ENCODE data around the gene WT1. TPM values are rescaled to one million over a fixed set of nuclear protein-coding genes. Genes with fewer than 3 reads are reported as not detected.
A peak's percentile ranks its signal among the peaks of the same experiment; 100 is the strongest.

Gene WT1
- total and polyA plus RNA-seq, 2 of the 4 experiments (the other 2 are of a cell fraction), result not detected

GRCh38 chr11:32433101-32433913, 2.0 kb downstream of the WT1 start:
- dilution Hi-C loops (cut with HindIII; ENCODE audit: low sequenced_read_pairs, unreplicated experiment), result no loop called here
- no peak for TF ChIP-seq ELK1 (IDR thresholded peaks at IDR 0.05; ENCODE audit: borderline replicate concordance, low read depth, low read length)
- POLR2A ChIA-PET (ENCODE audit: unreplicated experiment), result no interaction called here

More at GRCh38 chr11:32433101-32433913, 2.0 kb downstream of the WT1 start:
- H3K14ac ChIP-seq (replicated peaks; ENCODE audit: low read depth, low read length), result no peak overlapping the region
- H2BK20ac ChIP-seq (ENCODE audit: low read depth, low read length), result no peak overlapping the region
- WGBS, 2 experiments (ENCODE audit: extremely low coverage in 2 of 2, insufficient read length in 1 of 2), result 4% methylated on average over 13 of the region's 46 CpGs; no CpG with 5 or more reads in 1 of the 2 experiments
- in situ Hi-C loops (cut with MboI; ENCODE audit: low sequenced_read_pairs) (no loop called here), intact Hi-C loops (cut with micrococcal nuclease) (no loop called here)
- H2AK9ac ChIP-seq (replicated peaks; ENCODE audit: low read depth, low read length, poor library complexity), result no peak overlapping the region
- peaks cover 95% of the 10 kb centered on the region for H3K27me3 ChIP-seq (ENCODE audit: control insufficient read depth, insufficient read depth, low read length)
- H3K9me3 ChIP-seq (ENCODE audit: control insufficient read depth, insufficient read depth, low read length), result peaks cover 12% of the 10 kb centered on the region
- H3K4me3 ChIP-seq (ENCODE audit: insufficient read depth, low read depth, low read length), result peak overlapping the region; percentile 13; the same call in 1 of the 2 replicates
- H4K20me1 ChIP-seq (ENCODE audit: insufficient read depth, low read length), result no peaks in the 10 kb centered on the region; the same call in 1 of the 2 replicates
- H3K9me1 ChIP-seq (ENCODE audit: insufficient read depth, low read length), result no peaks in the 10 kb centered on the region; the same call in 1 of the 2 replicates
- BruUV-seq (replicated peaks), result no TSS peak
- no peak overlapping the region for H3K18ac ChIP-seq (ENCODE audit: low read depth, low read length)
- H3K23ac ChIP-seq (ENCODE audit: low read depth, low read length), result no peak overlapping the region
- CTCF ChIA-PET, result no interaction called here
- H2BK5ac ChIP-seq (ENCODE audit: low read depth, low read length, poor library complexity, severe bottlenecking), result no peak overlapping the region
- H3K4me1 ChIP-seq (ENCODE audit: control insufficient read depth, insufficient read depth, low read length), result no peaks in the 10 kb centered on the region
- no peaks in the 10 kb centered on the region for H3K36me3 ChIP-seq (ENCODE audit: control insufficient read depth, insufficient read depth, low read length)
- no peak overlapping the region for H3K9ac ChIP-seq (ENCODE audit: low read depth, low read length)
- no peak overlapping the region for H4K91ac ChIP-seq (ENCODE audit: insufficient read depth, low read depth, low read length)
- H3K4ac ChIP-seq (ENCODE audit: low read depth, low read length), result no peak overlapping the region
- no peak overlapping the region for H3K56ac ChIP-seq (ENCODE audit: extremely low read depth, insufficient read depth, low read length)
- DNase-seq (no peak), ATAC-seq (ENCODE audit: low read depth) (no peak)
- no peak overlapping the region for H2BK15ac ChIP-seq (ENCODE audit: low read depth, low read length)
- no peak overlapping the region for H4K5ac ChIP-seq (ENCODE audit: low read depth, low read length)
- H3K27ac ChIP-seq (ENCODE audit: insufficient read depth, low read length), result no peak overlapping the region
- peak overlapping the region; percentile 59; the same call in 1 of the 2 replicates for H3K4me2 ChIP-seq (ENCODE audit: low read depth, low read length)
- H2BK120ac ChIP-seq (ENCODE audit: low read depth, low read length), result no peak overlapping the region
- no peak overlapping the region for H4K8ac ChIP-seq (ENCODE audit: low read depth in 2 of 2, low read length in 2 of 2)
- no peak overlapping the region for H2AK5ac ChIP-seq (ENCODE audit: low read depth, low read length)
- peak overlapping the region; percentile 18 for H2AFZ ChIP-seq (replicated peaks; ENCODE audit: low read length, poor library complexity)
- H3K79me1 ChIP-seq (ENCODE audit: low read depth in 1 of 2, low read length in 2 of 2), result no peaks in the 10 kb centered on the region
